IPS DF 6.9 (cell line): ENCODE measurements around the gene NDN.
A peak's percentile ranks its signal among the peaks of the same experiment; 100 is the strongest.

Experiments used
- DNase-seq: peaks from one replicate; pipeline ENCODE4 v3.0.0-alpha.2; 2013; ENCODE audit warnings: low read depth, low spot score
- H3K27ac ChIP-seq: one replicate; pipeline ENCODE4 v1.5.1; 2013; ENCODE audit warnings: low read length, control low read depth
- H3K27me3 ChIP-seq: 2 replicates; pipeline ENCODE4 v1.6.1; 2013; ENCODE audit warnings: mild to moderate bottlenecking, low read length; ENCODE audit not compliant: control insufficient read depth, insufficient read depth
- H3K36me3 ChIP-seq: 2 replicates; pipeline ENCODE4 v1.6.1; 2013; ENCODE audit warnings: low read length; ENCODE audit not compliant: control insufficient read depth, insufficient read depth
- H3K4me1 ChIP-seq: 2 replicates; pipeline ENCODE4 v1.6.1; 2013; ENCODE audit warnings: low read length; ENCODE audit not compliant: control insufficient read depth, insufficient read depth
- H3K4me3 ChIP-seq: 2 replicates; pipeline ENCODE4 v1.5.1; 2013; ENCODE audit warnings: mild to moderate bottlenecking, low read length
- H3K9me3 ChIP-seq: 2 replicates; pipeline ENCODE4 v1.6.1; 2013; ENCODE audit warnings: low read length, inconsistent platforms; ENCODE audit not compliant: control insufficient read depth, insufficient read depth
- whole genome bisulfite sequencing: extraction: QIAGEN DNeasy Blood & Tissue Kit; methylation state at CpG from one replicate; pipeline ENCODE4 v1.1.7; 2013; ENCODE audit warnings: mixed read lengths, missing lambda C conversion rate; ENCODE audit not compliant: insufficient read length, insufficient coverage; 5-methylcytosine and 5-hydroxymethylcytosine counted together

NDN gene

DNA sequence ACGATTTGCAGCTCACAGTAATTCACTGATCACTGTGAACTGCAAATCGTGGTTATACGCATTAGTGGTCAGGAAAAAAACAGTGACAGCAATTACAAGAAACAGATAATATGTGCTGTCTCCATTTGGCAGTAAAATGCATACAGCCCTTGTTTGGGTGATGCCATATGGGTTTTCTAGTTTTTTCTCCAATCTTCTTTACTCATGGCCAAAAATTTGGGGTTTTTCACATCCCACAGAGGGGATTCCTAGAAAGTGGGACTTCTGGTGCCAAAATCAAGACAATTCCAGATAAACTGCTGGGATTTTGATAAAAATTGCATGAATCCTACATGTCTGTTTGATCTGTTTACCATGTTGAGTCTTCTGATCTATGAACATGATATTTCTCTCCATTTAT, 15.6 kb downstream of the NDN start:
- H3K4me3 ChIP-seq = no peak overlapping the region
- no peaks in the 10 kb centered on the region for H3K36me3 ChIP-seq
- no peaks in the 10 kb centered on the region for H3K9me3 ChIP-seq
- no CpG with 5 or more reads among the region's 3 CpGs for WGBS
- DNase-seq = no peak
- no peak overlapping the region for H3K27ac ChIP-seq
- no peaks in the 10 kb centered on the region for H3K27me3 ChIP-seq
- no peaks in the 10 kb centered on the region for H3K4me1 ChIP-seq

DNA sequence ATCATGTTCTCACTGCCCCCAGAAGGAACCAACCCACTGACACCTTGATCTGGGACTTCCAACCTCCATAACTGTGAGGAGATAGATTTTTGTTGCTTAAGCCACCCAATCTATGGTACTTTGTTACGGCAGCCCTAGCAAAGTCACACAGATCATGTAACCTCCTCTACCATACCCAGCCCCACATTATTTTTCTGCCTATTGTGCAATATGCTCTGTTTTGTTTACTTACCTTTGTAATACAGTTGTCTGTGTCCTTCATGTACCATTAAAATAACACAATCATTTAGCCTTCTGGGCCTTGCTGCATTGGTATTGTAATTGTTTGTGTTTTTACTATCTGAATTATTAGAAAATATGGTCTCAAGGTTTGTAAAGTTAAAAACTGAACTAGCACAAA, 16.1 kb downstream of the NDN start:
- DNase-seq = no peak
- H3K9me3 ChIP-seq = no peaks in the 10 kb centered on the region
- H3K27me3 ChIP-seq = no peaks in the 10 kb centered on the region
- no peaks in the 10 kb centered on the region for H3K36me3 ChIP-seq
- no peak overlapping the region for H3K27ac ChIP-seq
- no peaks in the 10 kb centered on the region for H3K4me1 ChIP-seq
- H3K4me3 ChIP-seq = no peak overlapping the region
- WGBS = no CpG with 5 or more reads among the region's 1 CpG

DNA sequence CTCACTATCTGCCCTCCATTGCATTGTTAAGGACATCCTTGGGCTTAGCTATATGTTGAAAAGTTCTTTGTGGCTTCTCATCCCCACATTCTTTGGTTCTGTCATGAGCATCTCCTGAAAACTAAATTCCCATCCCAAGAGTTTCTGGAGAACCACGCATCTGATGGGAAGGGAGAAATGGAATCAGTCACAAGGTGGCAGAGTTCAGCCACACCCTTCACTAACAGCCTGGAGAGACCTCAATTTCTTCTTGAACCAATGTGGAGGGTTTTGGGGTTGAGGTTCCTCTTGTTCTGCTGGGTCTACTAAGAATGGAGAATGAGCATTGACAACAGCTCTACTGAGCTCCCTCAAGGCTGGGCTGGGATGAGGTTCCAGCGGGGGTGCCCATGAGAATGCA, 23.9 kb downstream of the NDN start:
- H3K4me3 ChIP-seq = no peak overlapping the region
- H3K27ac ChIP-seq = no peak overlapping the region
- H3K36me3 ChIP-seq = no peaks in the 10 kb centered on the region
- DNase-seq = no peak
- H3K4me1 ChIP-seq = no peaks in the 10 kb centered on the region
- WGBS = no CpG with 5 or more reads among the region's 2 CpGs
- no peaks in the 10 kb centered on the region for H3K9me3 ChIP-seq
- no peaks in the 10 kb centered on the region for H3K27me3 ChIP-seq

DNA sequence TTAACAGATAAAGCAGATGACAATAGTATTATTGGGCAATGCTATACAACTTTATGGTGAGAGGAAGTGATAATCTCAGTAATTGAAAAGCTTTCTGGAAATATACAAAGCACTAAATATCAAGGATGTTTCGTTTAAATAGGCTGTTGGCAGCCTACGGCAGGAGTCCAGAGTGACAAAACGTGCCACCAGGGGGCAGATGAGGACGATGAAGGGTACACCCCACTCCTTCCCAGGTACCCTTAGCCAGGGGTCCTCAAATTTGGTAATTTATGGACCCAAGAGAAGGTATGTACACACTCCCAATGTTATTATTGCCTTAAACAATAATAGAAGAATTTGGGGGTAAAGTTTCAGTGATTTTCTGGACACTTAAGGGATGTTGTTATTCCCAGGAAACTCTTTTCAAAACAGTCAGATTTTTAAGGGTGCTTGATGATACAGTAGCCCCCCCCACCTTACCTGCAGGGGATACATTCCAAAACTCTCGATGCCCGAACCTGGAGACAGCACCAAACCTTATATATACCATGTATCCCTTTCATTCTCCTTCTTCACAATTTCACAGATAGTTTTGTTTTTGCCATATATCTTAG, 38.1 kb downstream of the NDN start:
- Histone ChIP-seq H3K27me3 (no peaks in the 10 kb centered on the region), H3K4me3 (no peak overlapping the region), H3K27ac (no peak overlapping the region), H3K36me3 (no peaks in the 10 kb centered on the region), H3K9me3 (peaks cover 1% of the 10 kb centered on the region; the same call in 1 of the 2 replicates), H3K4me1 (no peaks in the 10 kb centered on the region; the same call in 1 of the 2 replicates)
- WGBS = no CpG with 5 or more reads among the region's 6 CpGs
- DNase-seq = no peak

DNA sequence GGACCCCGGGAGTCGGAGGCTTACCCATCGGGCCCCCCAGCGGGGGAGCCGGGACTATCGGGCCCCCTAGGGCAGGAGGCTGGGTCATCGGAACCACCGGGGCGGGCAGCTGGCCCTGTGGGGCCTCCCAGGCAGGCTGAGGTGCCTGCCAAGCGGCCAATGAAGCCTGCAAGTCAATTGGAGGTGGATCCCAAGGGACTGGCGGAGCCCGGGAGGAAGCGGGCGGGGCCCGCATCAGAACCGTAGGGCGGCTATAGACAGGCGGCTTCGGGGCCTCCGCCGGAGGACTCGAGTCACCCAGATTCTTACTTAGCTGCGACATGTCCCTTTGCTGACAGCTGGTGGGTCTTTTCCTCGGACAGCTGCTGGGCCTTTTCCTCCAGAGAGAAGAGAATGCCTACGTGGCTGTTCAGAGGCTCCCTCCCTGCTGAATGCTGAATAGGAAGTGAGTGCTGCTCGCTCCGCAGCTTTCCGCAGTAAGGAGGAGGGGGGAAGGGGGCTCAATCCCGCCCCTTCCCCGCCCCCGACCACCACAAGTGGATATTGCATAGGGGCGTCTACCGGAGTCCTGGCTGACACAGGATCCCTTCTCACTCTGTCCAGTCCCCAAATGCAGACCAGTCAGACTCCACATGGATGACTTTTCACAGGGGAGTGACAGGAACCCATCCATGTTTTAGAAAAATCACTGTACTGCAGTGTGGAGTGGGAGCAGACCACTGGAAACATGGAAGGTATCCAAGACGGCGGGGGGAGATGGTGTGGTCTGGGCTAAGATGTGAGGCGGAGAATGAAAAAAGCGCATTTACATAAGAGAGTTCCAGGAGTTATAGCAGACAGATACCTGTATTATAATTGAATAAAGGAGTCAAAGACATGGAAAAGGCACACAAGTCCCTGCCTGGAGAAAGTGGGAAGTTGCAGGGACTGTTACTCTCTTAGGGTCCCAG, 39.4 kb downstream of the NDN start, which contains the start of gene MAGEL2:
MAGEL2 (minus strand) TSS at position 447 of the 950 bp plus-strand sequence; CDS start at position 322, 125 bp downstream.
- Histone ChIP-seq H3K27me3 (no peaks in the 10 kb centered on the region), H3K4me3 (peak within 1 kb of the TSS; percentile 74; the same call in 1 of the 2 replicates), H3K27ac (no peak within 1 kb of the TSS), H3K36me3 (no peaks in the 10 kb centered on the region), H3K9me3 (peaks cover 1% of the 10 kb centered on the region; the same call in 1 of the 2 replicates), H3K4me1 (no peaks in the 10 kb centered on the region; the same call in 1 of the 2 replicates)
- no peak for DNase-seq
- no CpG with 5 or more reads among the region's 37 CpGs for WGBS

DNA sequence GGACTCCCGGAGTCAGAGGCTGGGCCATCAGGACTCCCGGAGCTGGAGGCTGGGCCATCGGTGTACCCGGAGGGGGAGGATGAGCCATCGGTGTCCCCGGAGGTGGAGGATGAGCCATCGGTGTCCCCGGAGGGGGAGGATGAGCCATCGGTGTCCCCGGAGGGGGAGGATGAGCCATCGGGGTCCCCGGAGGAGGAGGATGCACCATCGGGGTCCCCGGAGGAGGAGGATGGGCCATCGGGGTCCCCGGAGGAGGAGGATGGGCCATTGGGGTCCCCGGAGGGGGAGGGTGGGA, 40.2 kb downstream of the NDN start:
- no CpG with 5 or more reads among the region's 17 CpGs for WGBS
- Histone ChIP-seq H3K9me3 (peaks cover 1% of the 10 kb centered on the region; the same call in 1 of the 2 replicates), H3K27ac (no peak overlapping the region), H3K4me1 (no peaks in the 10 kb centered on the region; the same call in 1 of the 2 replicates), H3K27me3 (no peaks in the 10 kb centered on the region), H3K36me3 (no peaks in the 10 kb centered on the region), H3K4me3 (peak overlapping the region; percentile 74; the same call in 1 of the 2 replicates)
- no peak for DNase-seq

DNA sequence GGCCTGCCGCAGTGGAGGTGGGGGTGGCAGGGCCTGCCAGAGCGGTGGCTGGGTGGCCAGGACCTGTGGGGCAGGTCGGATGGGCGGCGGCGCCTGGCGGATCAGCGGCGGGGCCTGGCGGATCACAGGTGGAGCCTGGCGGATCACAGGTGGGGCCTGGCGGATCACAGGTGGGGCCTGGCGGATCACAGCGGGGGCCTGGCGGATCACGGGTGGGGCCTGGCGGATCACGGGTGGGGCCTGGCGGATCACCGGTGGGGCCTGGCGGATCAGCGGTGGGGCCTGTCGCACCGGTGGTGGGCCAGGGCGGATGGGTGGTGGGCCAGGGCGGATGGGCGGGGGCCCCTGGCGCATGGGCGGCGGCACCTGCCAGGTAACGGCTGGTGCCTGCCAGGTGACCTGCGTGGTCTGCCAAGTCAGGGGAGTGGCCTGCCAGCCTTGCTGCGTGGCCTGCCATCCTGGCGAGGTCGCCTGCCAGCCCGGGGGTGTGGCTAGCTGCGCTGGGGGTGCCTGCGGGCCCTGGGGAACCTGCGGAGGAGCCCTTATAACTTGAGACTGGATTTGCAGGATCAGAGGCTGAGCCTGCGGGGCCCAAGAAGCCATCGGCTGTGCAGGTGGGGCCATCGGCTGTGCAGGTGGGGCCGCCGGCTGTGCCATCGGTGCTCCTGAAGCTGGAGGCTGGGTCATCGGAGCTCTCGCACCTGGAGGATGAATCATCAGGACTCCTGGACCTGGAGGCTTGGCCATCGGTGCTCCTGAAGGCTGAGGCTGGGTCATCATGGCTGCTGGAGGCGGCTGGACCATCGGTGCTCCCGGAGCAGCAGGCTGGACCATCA, 40.7 kb downstream of the NDN start:
- H3K4me1 ChIP-seq = no peaks in the 10 kb centered on the region; the same call in 1 of the 2 replicates
- peaks cover 1% of the 10 kb centered on the region; the same call in 1 of the 2 replicates for H3K9me3 ChIP-seq
- no CpG with 5 or more reads among the region's 51 CpGs for WGBS
- H3K4me3 ChIP-seq = no peak overlapping the region; the same call in 1 of the 2 replicates
- no peaks in the 10 kb centered on the region for H3K27me3 ChIP-seq
- DNase-seq = no peak
- H3K27ac ChIP-seq = no peak overlapping the region
- H3K36me3 ChIP-seq = no peaks in the 10 kb centered on the region

DNA sequence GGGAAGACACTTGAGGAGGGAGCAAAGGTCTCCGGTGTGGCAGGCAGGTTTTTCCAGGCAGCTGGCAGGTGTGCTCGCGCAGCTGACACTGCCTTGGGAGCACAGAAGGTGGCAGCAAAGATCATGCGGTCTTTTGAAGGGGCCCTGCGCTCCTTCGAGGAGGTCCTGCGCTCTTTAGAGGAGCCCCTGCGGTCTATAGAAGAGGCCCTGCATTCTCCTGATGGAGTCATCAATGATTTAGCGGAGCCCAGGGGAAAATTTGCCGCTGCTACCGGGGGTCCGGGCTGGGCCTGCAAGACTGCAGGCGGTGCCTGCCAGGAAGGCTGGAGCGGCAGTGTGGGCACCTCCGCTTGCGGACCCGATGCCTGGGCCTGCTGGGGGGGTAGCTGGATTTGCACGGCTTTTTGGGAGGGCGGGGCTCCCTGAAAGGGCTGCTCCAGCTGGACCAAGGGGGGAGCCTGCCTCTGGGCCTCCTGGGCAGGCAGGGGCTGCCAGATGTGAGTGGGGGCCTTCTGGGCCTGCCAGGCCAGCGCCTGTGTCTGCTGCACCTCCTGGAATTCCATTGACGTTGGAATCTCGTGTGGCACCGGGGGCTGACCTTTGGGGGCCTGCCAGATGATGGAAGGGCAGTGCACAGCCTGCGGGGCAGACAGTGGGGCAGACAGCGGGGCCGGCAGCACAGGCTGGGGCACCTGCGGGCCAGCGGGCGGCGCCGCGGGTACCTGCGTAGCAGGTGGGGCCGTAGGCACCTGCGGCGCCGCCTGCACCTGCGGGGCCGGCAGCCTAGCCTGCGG, 41.5 kb downstream of the NDN start:
- H3K36me3 ChIP-seq = no peaks in the 10 kb centered on the region
- H3K27me3 ChIP-seq = no peaks in the 10 kb centered on the region
- no peaks in the 10 kb centered on the region; the same call in 1 of the 2 replicates for H3K4me1 ChIP-seq
- DNase-seq = no peak
- H3K4me3 ChIP-seq = no peak overlapping the region
- no peak overlapping the region for H3K27ac ChIP-seq
- H3K9me3 ChIP-seq = peaks cover 1% of the 10 kb centered on the region; the same call in 1 of the 2 replicates
- no CpG with 5 or more reads among the region's 40 CpGs for WGBS

DNA sequence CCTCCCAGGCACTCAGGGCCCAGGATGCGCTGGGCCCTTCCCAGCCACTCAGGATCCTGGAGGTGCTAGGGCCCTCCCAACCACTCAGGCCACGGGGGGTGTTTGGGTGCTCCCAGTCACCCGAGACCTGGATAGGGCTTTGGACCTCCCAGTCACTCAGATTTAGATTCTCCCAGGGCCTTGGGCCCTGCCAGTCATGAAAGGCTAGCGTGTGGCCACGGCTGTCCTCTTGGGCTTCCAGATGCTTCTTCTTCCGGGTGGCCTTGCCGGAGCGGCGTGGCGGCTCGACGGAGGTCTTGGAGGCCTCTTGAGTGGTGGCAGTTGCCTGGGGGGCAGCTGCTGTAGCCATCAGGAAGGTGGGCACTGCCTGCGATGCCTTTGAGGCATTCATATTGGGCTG, 42.3 kb downstream of the NDN start:
- Histone ChIP-seq H3K9me3 (peaks cover 1% of the 10 kb centered on the region; the same call in 1 of the 2 replicates), H3K36me3 (no peaks in the 10 kb centered on the region), H3K4me3 (no peak overlapping the region), H3K27me3 (no peaks in the 10 kb centered on the region), H3K4me1 (no peaks in the 10 kb centered on the region; the same call in 1 of the 2 replicates), H3K27ac (no peak overlapping the region)
- WGBS = no CpG with 5 or more reads among the region's 13 CpGs
- DNase-seq = no peak
